Measurements from ENCODE around the gene ERCC5. TPM values are rescaled to one million over a fixed set of nuclear protein-coding genes. Genes with fewer than 3 reads are reported as not detected.
A peak's percentile ranks its signal among the peaks of the same experiment; 100 is the strongest.

ERCC5 gene
- total and polyA plus RNA-seq, 7 donors: 13.5 to 37.4 (median 24.3) TPM

DNA sequence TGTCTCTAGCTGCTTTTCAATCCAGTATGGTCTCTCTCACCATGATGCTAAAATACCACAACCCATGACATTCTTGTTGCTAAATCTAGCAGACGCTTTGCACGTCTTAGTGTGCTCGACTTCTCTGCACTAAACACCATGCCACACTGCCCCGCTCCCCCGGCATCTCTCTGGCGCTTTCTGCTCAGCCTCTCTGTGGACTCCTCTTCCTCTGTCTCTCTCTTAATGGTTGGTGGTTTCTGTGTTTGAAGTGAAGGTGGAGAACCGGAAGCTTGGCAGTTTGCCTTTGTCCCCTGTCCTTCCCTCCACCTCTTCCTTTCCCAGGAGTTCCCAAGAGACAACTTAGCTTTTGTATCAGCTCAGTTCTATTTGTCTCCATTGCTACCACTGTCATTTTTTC is 8.8 kb downstream of the ERCC5 start:
- no peaks in the 10 kb centered on the region for H3K27me3 ChIP-seq (ENCODE audit: insufficient read depth in 3 of 3, low read length in 2 of 3)
- intact Hi-C loops (cut with DNase I): loop anchor here in 1 of 2 donors (5.0 kb wide), 1 partner anchor 272 kb away; no protein-coding TSS in a partner anchor
- peaks cover 9% of the 10 kb centered on the region for H3K4me1 ChIP-seq
- H3K36me3 ChIP-seq (ENCODE audit: insufficient read depth in 1 of 2, low read depth in 1 of 2): peaks cover 11 to 73% of the 10 kb centered on the region in 2 donors
- TF ChIP-seq, protein P1, sequence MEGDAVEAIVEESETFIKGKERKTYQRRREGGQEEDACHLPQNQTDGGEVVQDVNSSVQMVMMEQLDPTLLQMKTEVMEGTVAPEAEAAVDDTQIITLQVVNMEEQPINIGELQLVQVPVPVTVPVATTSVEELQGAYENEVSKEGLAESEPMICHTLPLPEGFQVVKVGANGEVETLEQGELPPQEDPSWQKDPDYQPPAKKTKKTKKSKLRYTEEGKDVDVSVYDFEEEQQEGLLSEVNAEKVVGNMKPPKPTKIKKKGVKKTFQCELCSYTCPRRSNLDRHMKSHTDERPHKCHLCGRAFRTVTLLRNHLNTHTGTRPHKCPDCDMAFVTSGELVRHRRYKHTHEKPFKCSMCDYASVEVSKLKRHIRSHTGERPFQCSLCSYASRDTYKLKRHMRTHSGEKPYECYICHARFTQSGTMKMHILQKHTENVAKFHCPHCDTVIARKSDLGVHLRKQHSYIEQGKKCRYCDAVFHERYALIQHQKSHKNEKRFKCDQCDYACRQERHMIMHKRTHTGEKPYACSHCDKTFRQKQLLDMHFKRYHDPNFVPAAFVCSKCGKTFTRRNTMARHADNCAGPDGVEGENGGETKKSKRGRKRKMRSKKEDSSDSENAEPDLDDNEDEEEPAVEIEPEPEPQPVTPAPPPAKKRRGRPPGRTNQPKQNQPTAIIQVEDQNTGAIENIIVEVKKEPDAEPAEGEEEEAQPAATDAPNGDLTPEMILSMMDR (IDR thresholded peaks at IDR 0.05): no peak
- DNase-seq: no peak
- no peak for ATAC-seq
- 71 to 83% (median 75%) methylated on average over 7 of the region's 7 CpGs for WGBS, 3 donors
- H3K4me3 ChIP-seq: no peak overlapping the region
- H3K27ac ChIP-seq: no peak overlapping the region
- no peaks in the 10 kb centered on the region for H3K9me3 ChIP-seq

DNA sequence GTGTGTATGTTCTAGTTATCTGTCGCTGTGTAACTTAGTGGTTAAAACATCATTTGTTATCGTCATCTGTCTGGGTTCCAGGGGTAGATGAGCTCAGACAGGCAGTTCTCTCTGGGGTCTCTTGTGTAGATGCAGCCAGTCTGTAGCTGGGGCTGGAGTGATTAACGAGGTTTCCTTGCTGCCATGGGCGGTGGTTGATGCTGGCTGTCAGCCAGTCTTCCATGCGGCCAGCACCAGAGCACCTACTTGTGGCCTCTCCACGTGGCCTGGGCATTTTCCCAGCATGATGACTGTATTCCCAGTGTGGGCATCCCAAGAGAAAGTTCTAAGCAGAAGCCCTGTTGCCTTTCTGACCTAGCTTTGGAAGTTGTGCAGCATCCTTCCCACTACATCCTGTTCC is 10.7 kb downstream of the ERCC5 start:
- H3K4me3 ChIP-seq: no peak overlapping the region
- TF ChIP-seq, protein P1 (IDR thresholded peaks at IDR 0.05): no peak
- H3K27ac ChIP-seq: no peak overlapping the region
- DNase-seq: peak; percentile 36 to 77
- peaks cover 11 to 92% of the 10 kb centered on the region in 2 donors for H3K36me3 ChIP-seq (ENCODE audit: insufficient read depth in 1 of 2, low read depth in 1 of 2)
- WGBS, 3 donors: 26 to 44% (median 40%) methylated on average over 6 of the region's 6 CpGs
- intact Hi-C loops (cut with DNase I): no loop called here
- peak; percentile 61 to 96 (median 85) for ATAC-seq
- H3K9me3 ChIP-seq: no peaks in the 10 kb centered on the region
- peaks cover 9% of the 10 kb centered on the region for H3K4me1 ChIP-seq
- no peaks in the 10 kb centered on the region for H3K27me3 ChIP-seq (ENCODE audit: insufficient read depth in 3 of 3, low read length in 2 of 3)

DNA sequence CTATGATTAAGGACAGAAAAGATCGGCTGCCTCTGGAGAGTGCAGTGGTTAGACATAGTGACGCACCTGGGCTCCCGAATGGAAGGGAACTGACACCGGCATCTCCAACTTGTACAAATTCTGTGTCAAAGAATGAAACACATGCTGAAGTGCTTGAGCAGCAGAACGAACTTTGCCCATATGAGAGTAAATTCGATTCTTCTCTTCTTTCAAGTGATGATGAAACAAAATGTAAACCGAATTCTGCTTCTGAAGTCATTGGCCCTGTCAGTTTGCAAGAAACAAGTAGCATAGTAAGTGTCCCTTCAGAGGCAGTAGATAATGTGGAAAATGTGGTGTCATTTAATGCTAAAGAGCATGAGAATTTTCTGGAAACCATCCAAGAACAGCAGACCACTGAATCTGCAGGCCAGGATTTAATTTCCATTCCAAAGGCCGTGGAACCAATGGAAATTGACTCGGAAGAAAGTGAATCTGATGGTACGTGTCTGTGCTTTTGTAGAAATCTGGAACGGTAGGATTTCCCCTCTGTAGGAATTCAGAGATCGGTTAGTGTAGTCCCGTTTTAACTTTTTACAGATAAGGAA is 16.9 kb downstream of the ERCC5 start:
- intact Hi-C loops (cut with DNase I): no loop called here
- TF ChIP-seq, protein P1 (IDR thresholded peaks at IDR 0.05): no peak
- 51 to 65% (median 54%) methylated on average over 13 of the region's 13 CpGs for WGBS, 3 donors
- H3K27ac ChIP-seq: no peak overlapping the region
- H3K4me3 ChIP-seq: no peak overlapping the region
- H3K9me3 ChIP-seq: no peaks in the 10 kb centered on the region
- no peak for ATAC-seq
- no peaks in the 10 kb centered on the region for H3K27me3 ChIP-seq (ENCODE audit: insufficient read depth in 3 of 3, low read length in 2 of 3)
- DNase-seq: no peak
- peaks cover 18 to 97% of the 10 kb centered on the region in 2 donors for H3K36me3 ChIP-seq (ENCODE audit: insufficient read depth in 1 of 2, low read depth in 1 of 2)
- H3K4me1 ChIP-seq: peaks cover 11% of the 10 kb centered on the region

DNA sequence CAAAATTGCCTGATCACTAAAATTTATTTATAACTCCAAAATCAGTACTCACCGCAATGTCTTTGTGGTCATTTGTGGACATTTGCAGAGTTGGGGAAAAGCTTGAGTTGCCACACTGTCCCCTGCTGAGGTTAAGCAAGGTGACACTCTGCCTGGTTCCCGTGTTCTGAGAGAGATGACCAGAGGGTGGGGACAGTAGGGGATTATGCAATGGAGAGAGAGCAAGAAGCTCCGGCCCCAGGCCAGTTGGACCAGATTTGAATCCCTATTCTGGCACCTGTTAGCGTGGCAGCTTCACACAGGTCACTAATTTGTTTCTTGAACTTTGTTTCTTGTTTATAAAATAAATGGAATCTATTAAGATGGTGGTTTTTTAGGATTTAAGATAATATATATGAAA is 17.8 kb downstream of the ERCC5 start:
- intact Hi-C loops (cut with DNase I): no loop called here
- TF ChIP-seq, protein P1 (IDR thresholded peaks at IDR 0.05): no peak
- 14 to 32% (median 19%) methylated on average over 4 of the region's 4 CpGs for WGBS, 3 donors

More for the DNA sequence above, 17.8 kb downstream of the ERCC5 start:
- peak overlapping the region; percentile 18 for H3K27ac ChIP-seq
- peaks cover 17% of the 10 kb centered on the region for H3K4me1 ChIP-seq
- H3K36me3 ChIP-seq (ENCODE audit: insufficient read depth in 1 of 2, low read depth in 1 of 2): peaks cover 18 to 95% of the 10 kb centered on the region in 2 donors
- ATAC-seq: peak; percentile 98 to 99 (median 99)
- DNase-seq: peak; percentile 55 to 85
- no peaks in the 10 kb centered on the region for H3K27me3 ChIP-seq (ENCODE audit: insufficient read depth in 3 of 3, low read length in 2 of 3)
- H3K9me3 ChIP-seq: no peaks in the 10 kb centered on the region
- no peak overlapping the region for H3K4me3 ChIP-seq

Data from psoas muscle (tissue), 8 donors.